H1 (cell line): ENCODE measurements around the gene BRD3OS. TPM values are rescaled to one million over a fixed set of nuclear protein-coding genes. Genes with fewer than 3 reads are reported as not detected.

Experiments
- CTCF ChIA-PET: fragments of 300-600 bp; sonication (Branson Sonifier 250); formaldehyde crosslinking; loops from one replicate; lab custom pipeline; 2021; ENCODE audit not compliant: partially characterized antibody; lab: Charles Lee
- POLR2A ChIA-PET: fragments of 300-600 bp; sonication (Branson Sonifier 250); formaldehyde crosslinking; loops from one replicate; lab custom pipeline; 2021; ENCODE audit warnings: inconsistent platforms; ENCODE audit not compliant: partially characterized antibody; lab: Charles Lee
- DNase-seq, 2 experiments: peaks; one replicate each; pipeline versions ENCODE4 v3.0.0 to v3.0.0-alpha.2; 2010 to 2022; ENCODE audit warnings: low spot score in 2 of 2, low read depth in 1 of 2, mixed read lengths in 1 of 2
- FAIRE-seq: peaks from 2 replicates; lab custom pipeline; 2011; peaks lifted over from hg19 to GRCh38; lab: Jason Lieb, UNC
- H2AFZ ChIP-seq: 2 replicates; pipeline ENCODE4 v1.8.1; 2012; ENCODE audit warnings: low read length, inconsistent platforms
- H2AK5ac ChIP-seq: 2 replicates; pipeline ENCODE4 v1.6.1; 2013; ENCODE audit warnings: low read depth, low read length
- H2BK120ac ChIP-seq: replicated peaks from 2 replicates; pipeline ENCODE3; 2013; ENCODE audit warnings: low read depth, low read length, inconsistent platforms
- H2BK12ac ChIP-seq: 2 replicates; pipeline ENCODE4 v1.6.1; 2013; ENCODE audit warnings: low read depth, low read length
- H2BK15ac ChIP-seq: 2 replicates; pipeline ENCODE4 v1.6.1; 2013; ENCODE audit warnings: low read length
- H2BK20ac ChIP-seq: 2 replicates; pipeline ENCODE4 v1.6.1; 2013; ENCODE audit warnings: low read length
- H2BK5ac ChIP-seq: 2 replicates; pipeline ENCODE4 v1.6.1; 2013; ENCODE audit warnings: low read depth, low read length
- H3K14ac ChIP-seq: 2 replicates; pipeline ENCODE4 v1.6.1; 2013; ENCODE audit warnings: inconsistent platforms; ENCODE audit not compliant: insufficient read length
- H3K18ac ChIP-seq: 2 replicates; pipeline ENCODE4 v1.6.1; 2013; ENCODE audit warnings: low read length; ENCODE audit errors: extremely low read depth
- H3K23ac ChIP-seq: 2 replicates; pipeline ENCODE4 v1.6.1; 2013; ENCODE audit warnings: inconsistent platforms; ENCODE audit not compliant: insufficient read length
- H3K23me2 ChIP-seq: 2 replicates; pipeline ENCODE4 v1.6.1; 2013; ENCODE audit warnings: low read depth, low read length
- H3K27ac ChIP-seq: 2 replicates; pipeline ENCODE4 v1.6.1; 2011; ENCODE audit warnings: low read depth, low read length, inconsistent platforms
- H3K27me3 ChIP-seq, 4 experiments: replicated peaks in 1 of 4; 1 replicate in 1 of 4; 2 replicates in 3 of 4; pipeline versions ENCODE4 v1.6.1 to v1.8.1; 2011 to 2013; ENCODE audit warnings: low read length in 3 of 4, mild to moderate bottlenecking in 3 of 4, inconsistent platforms in 2 of 4, mixed read lengths in 2 of 4, moderate library complexity in 1 of 4; ENCODE audit not compliant: control insufficient read depth in 3 of 4, insufficient read depth in 3 of 4; ENCODE audit errors: extremely low read depth in 1 of 4
- H3K36me3 ChIP-seq, 4 experiments: 2 replicates each; pipeline versions ENCODE4 v1.6.1 to v1.8.1; 2011 to 2013; ENCODE audit warnings: mild to moderate bottlenecking in 4 of 4, low read length in 3 of 4, moderate library complexity in 2 of 4, control low read depth in 1 of 4, inconsistent platforms in 1 of 4; ENCODE audit not compliant: insufficient read depth in 4 of 4, control insufficient read depth in 2 of 4
- H3K4ac ChIP-seq: replicated peaks from 2 replicates; pipeline ENCODE3; 2013; ENCODE audit warnings: low read length, low read depth, mixed read lengths, inconsistent platforms; ENCODE audit not compliant: insufficient read length
- H3K4me1 ChIP-seq, 4 experiments: replicated peaks in 1 of 4; 1 replicate in 1 of 4; 2 replicates in 3 of 4; pipeline versions ENCODE4 v1.6.1 to v1.8.1; 2011 to 2013; ENCODE audit warnings: low read length in 3 of 4, inconsistent platforms in 2 of 4, mixed read lengths in 1 of 4; ENCODE audit not compliant: insufficient read depth in 4 of 4, control insufficient read depth in 3 of 4
- H3K4me2 ChIP-seq, 2 experiments: 2 replicates each; pipeline versions ENCODE4 v1.6.1 to v1.8.1; 2011 to 2013; ENCODE audit warnings: low read depth in 2 of 2, low read length in 2 of 2, control low read depth in 1 of 2, inconsistent platforms in 1 of 2, mild to moderate bottlenecking in 1 of 2; ENCODE audit not compliant: insufficient read depth in 1 of 2
- H3K4me3 ChIP-seq, 4 experiments: fragments of 200-600, 300-600 bp in 1 of 4; sonication (generic), shearing (Covaris generic), sonication (Bioruptor Twin) in 1 of 4; 2 replicates each; pipeline versions ENCODE4 v1.5.1 to v1.8.1; 2011 to 2016; ENCODE audit warnings: low read length in 4 of 4, low read depth in 3 of 4, control low read depth in 2 of 4, inconsistent platforms in 2 of 4, mild to moderate bottlenecking in 2 of 4, mixed read lengths in 1 of 4, moderate library complexity in 1 of 4; ENCODE audit not compliant: insufficient read depth in 2 of 4; ENCODE audit errors: extremely low read depth in 1 of 4
- H3K56ac ChIP-seq: replicated peaks from 2 replicates; pipeline ENCODE3; 2013; ENCODE audit warnings: low read depth, mild to moderate bottlenecking, mixed read lengths, low read length, inconsistent platforms; ENCODE audit not compliant: insufficient read length
- H3K79me1 ChIP-seq: 2 replicates; pipeline ENCODE4 v1.6.1; 2013; ENCODE audit warnings: low read depth, low read length, control low read depth
- H3K79me2 ChIP-seq, 2 experiments: 2 replicates each; pipeline versions ENCODE4 v1.6.1 to v1.8.1; 2012 to 2013; ENCODE audit warnings: low read length in 2 of 2, mild to moderate bottlenecking in 2 of 2, inconsistent platforms in 1 of 2; ENCODE audit not compliant: insufficient read depth in 2 of 2, control insufficient read depth in 1 of 2
- H3K9ac ChIP-seq, 4 experiments: replicated peaks in 1 of 4; 1 replicate in 1 of 4; 2 replicates in 3 of 4; pipeline versions ENCODE4 v1.6.1 to v1.8.1; 2011 to 2013; ENCODE audit warnings: low read depth in 3 of 4, low read length in 3 of 4, control low read depth in 2 of 4, mild to moderate bottlenecking in 2 of 4, moderate library complexity in 2 of 4, inconsistent platforms in 1 of 4; ENCODE audit errors: extremely low read depth in 1 of 4
- H3K9me3 ChIP-seq, 2 experiments: 2 replicates each; pipeline versions ENCODE4 v1.6.1 to v1.8.1; 2012 to 2013; ENCODE audit warnings: mild to moderate bottlenecking in 2 of 2, moderate library complexity in 2 of 2, control low read depth in 1 of 2, inconsistent platforms in 1 of 2, low read depth in 1 of 2, low read length in 1 of 2, mixed read lengths in 1 of 2; ENCODE audit not compliant: insufficient read depth in 2 of 2
- H4K20me1 ChIP-seq, 2 experiments: replicated peaks in 1 of 2; 2 replicates each; pipeline versions ENCODE3 to v1.8.1; 2011 to 2013; ENCODE audit warnings: inconsistent platforms in 2 of 2, low read length in 2 of 2, mild to moderate bottlenecking in 1 of 2; ENCODE audit not compliant: insufficient read depth in 2 of 2, control insufficient read depth in 1 of 2
- H4K5ac ChIP-seq: 2 replicates; pipeline ENCODE4 v1.6.1; 2013; ENCODE audit warnings: low read length, low read depth, mixed read lengths, inconsistent platforms; ENCODE audit not compliant: insufficient read length
- H4K8ac ChIP-seq: 2 replicates; pipeline ENCODE4 v1.8.0; 2013; ENCODE audit warnings: mild to moderate bottlenecking, moderate library complexity, low read length, inconsistent platforms; ENCODE audit not compliant: insufficient read depth; ENCODE audit errors: extremely low read depth
- H4K91ac ChIP-seq: replicated peaks from 2 replicates; pipeline ENCODE3; 2013; ENCODE audit warnings: low read length, mixed read lengths, inconsistent platforms; ENCODE audit not compliant: insufficient read length
- ASH2L ChIP-seq: fragments of 200-600, 300-600 bp; sonication (generic); IDR thresholded peaks from one replicate; pipeline ENCODE4 v1.7.1; 2017; ENCODE audit warnings: low read length
- BCL11A ChIP-seq, 2 experiments: IDR thresholded peaks; one replicate each; pipeline ENCODE4 v1.6.1; 2011; ENCODE audit warnings: low read depth in 2 of 2, low read length in 2 of 2, mild to moderate bottlenecking in 2 of 2
- CHD1 ChIP-seq: IDR thresholded peaks from 2 replicates; pipeline ENCODE4 v1.6.1; 2012; ENCODE audit warnings: low read depth, low read length, improper control_type of control experiment
- CREB1 ChIP-seq: IDR thresholded peaks from 2 replicates; pipeline ENCODE4 v1.6.1; 2012; ENCODE audit warnings: inconsistent platforms
- EGR1 ChIP-seq: IDR thresholded peaks from 2 replicates; pipeline ENCODE4 v1.6.1; 2011; ENCODE audit warnings: low read depth, low read length, borderline replicate concordance
- EP300 ChIP-seq, 2 experiments: IDR thresholded peaks; 1 replicate in 1 of 2; 2 replicates in 1 of 2; pipeline ENCODE4 v1.6.1; 2011 to 2012; ENCODE audit warnings: low read depth in 2 of 2, low read length in 2 of 2, mild to moderate bottlenecking in 2 of 2, borderline replicate concordance in 1 of 2, inconsistent platforms in 1 of 2, moderate library complexity in 1 of 2
- FOSL1 ChIP-seq: IDR thresholded peaks from 2 replicates; pipeline ENCODE4 v1.6.1; 2011; ENCODE audit warnings: mild to moderate bottlenecking, low read depth, low read length, moderate library complexity; ENCODE audit not compliant: insufficient read depth
- GABPA ChIP-seq: IDR thresholded peaks from 2 replicates; pipeline ENCODE4 v1.6.1; 2011; ENCODE audit warnings: mild to moderate bottlenecking, low read length, moderate library complexity, borderline replicate concordance; ENCODE audit not compliant: insufficient read depth
- JUN ChIP-seq: IDR thresholded peaks from 2 replicates; pipeline ENCODE4 v1.6.1; 2011; ENCODE audit warnings: low read depth, mild to moderate bottlenecking, improper control_type of control experiment, low read length
- JUND ChIP-seq: IDR thresholded peaks from 2 replicates; pipeline ENCODE4 v1.6.1; 2011; ENCODE audit warnings: mild to moderate bottlenecking, improper control_type of control experiment, low read length
- KDM1A ChIP-seq: fragments of 200-600, 300-600 bp; sonication (generic); IDR thresholded peaks from 2 replicates; pipeline ENCODE4 v1.7.1; 2016; ENCODE audit warnings: mild to moderate bottlenecking, low read length, borderline replicate concordance
- NANOG ChIP-seq: IDR thresholded peaks from 2 replicates; pipeline ENCODE4 v1.6.1; 2011; ENCODE audit warnings: low read length, low read depth, mild to moderate bottlenecking, inconsistent platforms; ENCODE audit not compliant: insufficient read depth, poor library complexity, severe bottlenecking
- NRF1 ChIP-seq: IDR thresholded peaks from 2 replicates; pipeline ENCODE4 v1.6.1; 2011; ENCODE audit warnings: mild to moderate bottlenecking, low read depth, low read length, improper control_type of control experiment
- RAD21 ChIP-seq, 2 experiments: IDR thresholded peaks in 1 of 2; conservative IDR thresholded peaks in 1 of 2; 2 replicates each; pipeline ENCODE4 v1.6.1; 2011; ENCODE audit warnings: low read depth in 2 of 2, low read length in 2 of 2, improper control_type of control experiment in 1 of 2, inconsistent platforms in 1 of 2, mild to moderate bottlenecking in 1 of 2, moderate library complexity in 1 of 2
- TAF7 ChIP-seq: optimal IDR thresholded peaks from 2 replicates; pipeline ENCODE3; 2011; ENCODE audit warnings: low read depth, mild to moderate bottlenecking, inconsistent platforms, low read length, moderate library complexity, borderline replicate concordance
- WGBS, 2 experiments: shearing (Covaris generic) in 1 of 2; methylation state at CpG; one replicate each; pipeline versions ENCODE4 v1.1.6 to v1.1.7; 2013 to 2015; ENCODE audit warnings: low lambda C conversion rate in 2 of 2, mixed read lengths in 2 of 2, inconsistent platforms in 1 of 2, low coverage in 1 of 2, missing lambda C conversion rate in 1 of 2; ENCODE audit not compliant: insufficient replicate concordance in 2 of 2, insufficient coverage in 1 of 2, insufficient read length in 1 of 2; ENCODE audit errors: extremely low coverage in 1 of 2, missing lambda C conversion rate in 1 of 2; 5-methylcytosine and 5-hydroxymethylcytosine counted together
- polyA plus RNA-seq, 7 experiments: library from polyadenylated mRNA; depleted of rRNA in 3 of 7; stranded (reverse) in 5 of 7; unstranded in 2 of 7; fragments of >200 nt in 5 of 7; fragments of 200-250 nt in 2 of 7; gene quantifications; 1 replicate in 5 of 7; 2 replicates in 1 of 7; 4 replicates in 1 of 7; pipeline versions ENCODE4 v1.2.1 to v1.2.3, GENCODE V29; 2011 to 2013; ENCODE audit warnings: missing spikeins in 2 of 7, mixed read lengths in 2 of 7
- total RNA-seq: library from RNA; stranded (reverse); fragmentation: NEBNext Ultra II Directional; extraction: Animal tissue kit (Norgen Biotek cat#: 25700); gene quantifications from 2 replicates; pipeline ENCODE4 v1.2.1, GENCODE V29; 2021

BRD3OS gene
- total and polyA plus RNA-seq, 2 of the 8 experiments (the other 6 are each of a cell fraction or from before 2014, with no cell fraction given): 12.7 to 20.2 TPM

DNA sequence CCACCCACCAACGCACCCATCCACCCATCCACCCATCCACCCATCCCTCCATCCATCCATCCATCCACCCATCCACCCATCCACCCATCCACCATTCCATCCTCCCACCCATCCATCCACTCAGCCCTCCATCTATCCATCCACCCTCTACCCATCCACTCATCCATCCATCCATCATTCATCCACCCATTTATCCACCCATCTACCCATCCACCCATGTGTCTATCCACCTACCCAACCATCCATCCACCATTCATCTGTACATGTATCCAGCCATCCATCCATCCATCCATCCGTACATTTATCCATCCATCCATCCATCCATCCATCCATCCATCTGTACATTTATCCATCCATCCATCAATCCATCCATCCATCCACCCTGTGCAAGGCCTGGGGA is 22.0 kb upstream of the BRD3OS start:
- FAIRE-seq (no peak), DNase-seq (no peak)
- no peak overlapping the region for H2BK15ac ChIP-seq
- H3K23ac ChIP-seq: no peak overlapping the region
- no peak overlapping the region for H4K8ac ChIP-seq
- H2BK20ac ChIP-seq: no peak overlapping the region
- WGBS, 2 experiments: 83% methylated on average over 1 of the region's 2 CpGs; no CpG with 5 or more reads in 1 of the 2 experiments
- no peak overlapping the region for H3K14ac ChIP-seq
- H4K5ac ChIP-seq: no peak overlapping the region
- H3K23me2 ChIP-seq: peaks cover 10% of the 10 kb centered on the region; the same call in 1 of the 2 replicates
- H3K9me3 ChIP-seq: no peaks in the 10 kb centered on the region
- no peak overlapping the region for H3K56ac ChIP-seq
- no peaks in the 10 kb centered on the region for H3K4me1 ChIP-seq
- ChIA-PET CTCF (interaction anchor here (1.6 kb wide), 1 partner anchor 10 kb away, joined by 6 read pairs; no protein-coding TSS in a partner anchor), POLR2A (no interaction called here)
- no peak overlapping the region for H2BK120ac ChIP-seq
- no peak overlapping the region for H2BK5ac ChIP-seq
- H3K79me1 ChIP-seq: no peaks in the 10 kb centered on the region
- H3K4ac ChIP-seq: no peak overlapping the region
- no peak overlapping the region for H3K27ac ChIP-seq
- H3K9ac ChIP-seq: no peak overlapping the region
- H3K79me2 ChIP-seq: no peaks in the 10 kb centered on the region
- no peaks in the 10 kb centered on the region for H3K36me3 ChIP-seq
- no peaks in the 10 kb centered on the region for H3K27me3 ChIP-seq
- H3K4me3 ChIP-seq: no peak overlapping the region
- H4K91ac ChIP-seq: no peak overlapping the region
- H2BK12ac ChIP-seq: no peak overlapping the region
- no peak overlapping the region for H3K18ac ChIP-seq
- no peak overlapping the region for H3K4me2 ChIP-seq
- H2AFZ ChIP-seq: no peak overlapping the region
- peaks cover 0 to 3% of the 10 kb centered on the region in 2 experiments for H4K20me1 ChIP-seq
- H2AK5ac ChIP-seq: no peak overlapping the region
- TF ChIP-seq CHD1 (no peak), FOSL1 (no peak), BCL11A (IDR thresholded peaks at IDR 0.05; ENCODE audit: low read depth in 2 of 2, low read length in 2 of 2) (no peak), EGR1 (no peak), JUN (no peak), JUND (no peak), NRF1 (no peak), KDM1A (no peak), ASH2L (no peak), RAD21 (IDR thresholded peaks at IDR 0.05 in 1 of 2, conservative IDR thresholded peaks at IDR 0.05 in 1 of 2; ENCODE audit: low read depth in 2 of 2, low read length in 2 of 2) (no peak), EP300 (IDR thresholded peaks at IDR 0.05; ENCODE audit: borderline replicate concordance in 1 of 2, low read depth in 2 of 2, low read length in 2 of 2) (no peak), GABPA (no peak), NANOG (no peak), CREB1 (no peak), TAF7 (no peak)
